CMK (cell line): ENCODE results near the gene TNFRSF1B.

Experiments used
- DNase-seq: peaks from one replicate; pipeline ENCODE4 v3.0.0-alpha.2; 2010; ENCODE audit warnings: low read depth

Gene TNFRSF1B

GRCh38 chr1:12194666-12195216, 27.9 kb downstream of the TNFRSF1B start:
- DNase-seq, result no peak

GRCh38 chr1:12195416-12195815, 28.6 kb downstream of the TNFRSF1B start:
- no peak for DNase-seq

DNA sequence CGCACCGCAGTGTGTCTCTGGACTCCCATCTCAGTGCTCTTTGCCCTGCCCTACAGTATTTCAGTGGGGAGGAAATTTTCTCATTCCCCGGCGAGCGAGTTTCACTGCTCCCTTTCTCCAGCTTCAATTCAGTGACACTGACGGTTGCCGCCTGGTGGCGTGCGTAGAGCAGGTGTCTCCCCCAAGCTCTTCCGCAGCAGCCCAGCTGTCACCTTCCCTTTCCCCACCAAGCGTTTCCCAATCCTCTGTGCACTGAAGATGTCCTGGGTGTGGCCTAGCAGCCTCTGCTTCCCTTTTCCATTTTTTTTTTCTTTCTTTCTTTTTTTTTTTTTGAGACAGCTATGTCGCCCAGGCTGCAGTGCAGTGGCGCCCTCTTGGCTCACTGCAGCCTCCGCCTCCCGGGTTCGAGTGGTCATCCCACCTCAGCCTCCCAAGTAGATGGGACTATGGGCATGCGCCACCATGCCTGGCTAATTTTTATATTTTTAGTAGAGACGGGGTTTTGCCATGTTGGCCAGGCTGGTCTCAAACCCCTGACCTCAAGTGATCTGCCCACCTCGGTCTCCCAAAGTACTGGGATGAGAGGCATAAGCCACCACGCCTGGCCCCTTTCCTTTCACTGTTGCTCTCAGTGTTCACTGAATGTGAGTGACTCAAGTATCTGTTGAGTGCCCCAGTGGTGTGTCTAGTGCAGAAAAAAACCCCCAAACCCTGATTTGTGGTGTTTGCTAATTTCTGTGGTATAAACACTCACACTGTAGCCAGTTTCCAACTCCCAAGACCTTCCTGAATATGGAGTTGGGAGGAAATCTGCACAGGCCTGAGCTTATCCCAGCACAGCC, 30.1 kb downstream of the TNFRSF1B start:
- DNase-seq, result no peak

- no peak for DNase-seq
These were observed 30.7 kb downstream of the TNFRSF1B start for GRCh38 chr1:12197483-12197880.

GRCh38 chr1:12200208-12200607, 33.4 kb downstream of the TNFRSF1B start:
- no peak for DNase-seq

DNA sequence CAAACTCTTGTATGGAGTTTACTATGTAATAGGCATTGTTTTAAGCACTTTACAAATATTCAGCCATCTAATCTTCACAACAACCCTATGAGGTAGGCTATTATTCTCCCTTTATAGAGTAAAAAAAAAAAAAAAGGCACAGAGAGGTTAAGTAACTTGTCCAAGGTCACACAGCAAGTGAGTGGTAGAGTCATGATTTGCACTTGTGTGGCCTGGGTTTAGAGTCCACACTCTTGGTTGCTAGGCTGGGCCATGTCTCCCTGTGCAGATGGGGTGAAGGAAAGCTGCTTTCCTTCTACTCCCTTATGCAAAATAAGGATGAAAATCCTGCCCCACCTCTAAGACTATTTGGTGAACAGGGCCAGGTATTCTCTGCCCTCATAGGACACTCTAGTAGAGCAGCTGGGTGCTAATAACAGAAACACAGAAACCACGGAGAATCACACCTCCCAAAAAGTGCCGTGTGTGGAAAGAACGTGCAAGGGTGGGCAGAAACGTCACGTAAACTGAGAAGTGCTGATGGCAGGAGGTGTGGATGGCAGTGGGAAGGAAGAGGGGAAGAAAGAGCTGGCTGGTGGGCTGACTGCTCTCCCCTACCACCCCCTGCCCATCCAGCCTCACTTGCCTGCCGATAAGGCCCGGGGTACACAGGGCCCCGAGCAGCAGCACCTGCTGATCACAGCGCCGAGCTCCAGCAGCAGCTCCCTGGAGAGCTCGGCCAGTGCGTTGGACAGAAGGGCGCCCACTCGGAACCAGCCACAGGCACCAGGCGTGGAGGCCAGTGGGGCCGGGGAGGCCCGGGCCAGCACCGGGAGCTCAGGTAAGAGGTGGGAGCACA, 34.8 kb downstream of the TNFRSF1B start:
- DNase-seq, result no peak

- no peak for DNase-seq
These were observed 35.4 kb downstream of the TNFRSF1B start for GRCh38 chr1:12202190-12202497.

GRCh38 chr1:12202577-12202976, 35.8 kb downstream of the TNFRSF1B start:
- no peak for DNase-seq

DNA sequence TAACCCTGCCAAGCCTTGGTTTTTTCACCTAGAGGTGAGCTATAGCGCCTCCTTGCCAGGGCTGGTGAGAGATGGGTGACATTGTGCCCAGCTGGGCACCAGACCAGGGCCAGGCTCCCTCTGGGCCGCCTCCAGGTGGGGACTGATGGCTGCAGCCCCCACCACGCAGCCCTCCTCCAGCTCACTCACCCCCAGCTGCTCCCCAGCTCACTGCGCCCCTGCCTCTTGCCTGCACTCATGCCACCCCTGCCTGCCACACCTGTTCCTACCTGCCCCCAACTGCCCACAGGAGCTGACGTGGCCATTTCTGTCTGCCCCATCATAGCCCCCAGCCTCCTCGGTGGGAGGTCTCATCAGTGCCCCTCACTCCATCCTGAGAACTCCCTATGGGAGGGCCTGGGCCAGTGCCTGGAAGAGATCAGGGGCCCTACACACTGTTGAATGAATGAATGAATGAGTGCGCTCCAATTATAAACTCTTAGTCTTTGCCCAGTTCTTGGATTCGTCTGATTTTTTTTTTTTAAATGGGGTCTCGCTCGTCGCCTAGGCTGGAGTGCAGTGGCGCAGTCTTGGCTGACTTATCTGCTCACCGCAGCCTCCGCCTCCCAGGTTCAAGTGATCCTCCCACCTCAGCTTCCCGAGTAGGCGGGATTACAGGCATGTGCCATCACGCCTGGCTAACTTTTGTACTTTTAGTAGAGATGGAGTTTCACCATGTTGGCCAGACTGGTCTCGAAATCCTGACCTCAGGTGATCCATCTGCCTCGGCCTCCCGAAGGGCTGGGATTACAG, 36.6 kb downstream of the TNFRSF1B start:
- no peak for DNase-seq

GRCh38 chr1:12204140-12204539, 37.3 kb downstream of the TNFRSF1B start:
- DNase-seq, result no peak

- no peak for DNase-seq
These were observed 38.2 kb downstream of the TNFRSF1B start for GRCh38 chr1:12204754-12205658.

- no peak for DNase-seq
These were observed 39.4 kb downstream of the TNFRSF1B start for GRCh38 chr1:12206238-12206637.

DNA sequence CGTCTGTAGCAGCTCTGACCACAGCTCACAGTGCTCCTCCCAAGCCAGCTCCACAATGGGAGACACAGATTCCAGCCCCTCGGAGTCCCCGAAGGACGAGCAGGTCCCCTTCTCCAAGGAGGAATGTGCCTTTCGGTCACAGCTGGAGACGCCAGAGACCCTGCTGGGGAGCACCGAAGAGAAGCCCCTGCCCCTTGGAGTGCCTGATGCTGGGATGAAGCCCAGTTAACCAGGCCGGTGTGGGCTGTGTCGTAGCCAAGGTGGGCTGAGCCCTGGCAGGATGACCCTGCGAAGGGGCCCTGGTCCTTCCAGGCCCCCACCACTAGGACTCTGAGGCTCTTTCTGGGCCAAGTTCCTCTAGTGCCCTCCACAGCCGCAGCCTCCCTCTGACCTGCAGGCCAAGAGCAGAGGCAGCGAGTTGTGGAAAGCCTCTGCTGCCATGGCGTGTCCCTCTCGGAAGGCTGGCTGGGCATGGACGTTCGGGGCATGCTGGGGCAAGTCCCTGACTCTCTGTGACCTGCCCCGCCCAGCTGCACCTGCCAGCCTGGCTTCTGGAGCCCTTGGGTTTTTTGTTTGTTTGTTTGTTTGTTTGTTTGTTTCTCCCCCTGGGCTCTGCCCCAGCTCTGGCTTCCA, 40.1 kb downstream of the TNFRSF1B start:
- no peak for DNase-seq

- DNase-seq, result no peak
These were observed 41.5 kb downstream of the TNFRSF1B start for GRCh38 chr1:12208271-12208670.

DNA sequence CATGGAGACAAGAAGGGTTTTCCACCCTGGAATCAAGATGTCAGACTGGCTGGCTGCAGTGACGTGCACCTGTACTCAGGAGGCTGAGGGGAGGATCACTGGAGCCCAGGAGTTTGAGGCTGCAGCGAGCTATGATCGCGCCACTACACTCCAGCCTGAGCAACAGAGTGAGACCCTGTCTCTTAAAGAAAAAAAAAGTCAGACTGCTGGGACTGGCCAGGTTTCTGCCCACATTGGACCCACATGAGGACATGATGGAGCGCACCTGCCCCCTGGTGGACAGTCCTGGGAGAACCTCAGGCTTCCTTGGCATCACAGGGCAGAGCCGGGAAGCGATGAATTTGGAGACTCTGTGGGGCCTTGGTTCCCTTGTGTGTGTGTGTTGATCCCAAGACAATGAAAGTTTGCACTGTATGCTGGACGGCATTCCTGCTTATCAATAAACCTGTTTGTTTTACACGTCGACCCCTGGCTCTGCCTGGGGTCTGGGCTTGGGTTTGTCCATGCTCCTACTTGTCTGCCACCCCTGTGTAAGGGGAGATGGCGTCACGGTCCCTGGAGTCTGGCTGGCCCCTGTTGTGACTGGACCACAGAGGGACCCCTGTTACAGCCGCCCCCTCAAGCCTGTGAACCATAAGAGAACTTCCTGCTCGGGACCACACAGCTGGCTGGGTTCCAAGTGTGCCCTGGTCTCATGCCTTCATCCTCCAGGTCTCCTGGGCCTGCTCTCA, 42.1 kb downstream of the TNFRSF1B start:
- peak; percentile 76 for DNase-seq

GRCh38 chr1:12209495-12209832, 42.7 kb downstream of the TNFRSF1B start:
- DNase-seq, result no peak

DNA sequence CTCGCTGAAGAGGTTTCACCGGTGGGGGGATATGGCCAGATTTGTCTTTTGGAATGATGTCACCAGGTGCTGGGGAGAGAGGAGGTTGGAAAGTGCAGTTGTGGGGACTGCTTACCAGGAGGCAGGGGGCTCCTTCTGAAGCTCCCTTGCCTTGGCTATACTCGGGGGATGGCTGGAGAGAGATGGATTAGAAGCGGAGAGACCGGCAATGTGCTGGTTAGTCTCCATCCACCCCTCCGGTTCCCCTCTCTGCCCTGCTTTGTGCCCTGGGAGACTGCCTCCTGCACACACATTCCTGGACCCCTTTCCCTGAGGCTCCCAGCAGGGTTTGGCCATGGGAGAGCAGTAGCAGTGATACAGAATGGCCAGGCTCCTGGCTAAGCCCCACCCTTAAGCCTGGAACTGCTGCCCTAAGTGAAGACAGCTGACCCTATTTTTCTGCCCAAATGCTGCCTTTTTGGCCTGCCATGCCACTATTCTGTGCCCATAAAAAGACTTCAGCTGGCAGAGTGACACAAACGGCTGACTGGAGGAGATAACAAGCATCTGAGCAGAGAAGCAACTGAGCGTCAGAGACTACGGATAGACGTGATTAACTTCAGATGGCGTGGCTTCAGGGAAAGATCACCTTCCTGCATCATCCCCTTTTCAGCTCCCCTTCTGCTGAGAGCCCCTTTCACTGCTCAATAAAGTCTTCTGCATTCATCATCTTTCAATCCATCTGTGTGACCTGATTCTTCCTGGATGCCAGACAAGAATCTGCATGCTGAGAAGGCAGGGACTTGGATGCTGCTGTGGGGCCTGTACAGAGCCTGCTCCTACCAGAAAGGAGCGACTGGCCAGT, 48.5 kb downstream of the TNFRSF1B start:
- no peak for DNase-seq

- DNase-seq, result no peak
These were observed 53.0 kb downstream of the TNFRSF1B start for GRCh38 chr1:12219800-12220199.

GRCh38 chr1:12220890-12221289, 54.1 kb downstream of the TNFRSF1B start:
- no peak for DNase-seq
